Endodermal cell (in vitro differentiated cells): ENCODE data around the gene KCNE3. TPM values are rescaled to one million over a fixed set of nuclear protein-coding genes. Genes with fewer than 3 reads are reported as not detected.

Experiments
- DNase-seq: peaks from one replicate; pipeline ENCODE4 v3.0.0-alpha.2; 2017
- H3K27ac ChIP-seq: 2 replicates; pipeline ENCODE4 v1.5.1; 2013; ENCODE audit warnings: mild to moderate bottlenecking, low read depth, low read length, moderate library complexity
- H3K27me3 ChIP-seq: 2 replicates; pipeline ENCODE4 v1.6.1; 2013; ENCODE audit warnings: mild to moderate bottlenecking, low read length, moderate library complexity; ENCODE audit not compliant: insufficient read depth, control insufficient read depth, poor library complexity, severe bottlenecking
- H3K36me3 ChIP-seq: 2 replicates; pipeline ENCODE4 v1.7.0; 2013; ENCODE audit warnings: mild to moderate bottlenecking, low read length, moderate library complexity; ENCODE audit not compliant: control insufficient read depth, insufficient read depth
- H3K4me1 ChIP-seq: one replicate; pipeline ENCODE4 v1.7.0; 2013; ENCODE audit warnings: low read length; ENCODE audit not compliant: control insufficient read depth, insufficient read depth
- H3K4me3 ChIP-seq: 2 replicates; pipeline ENCODE4 v1.5.1; 2013; ENCODE audit warnings: mild to moderate bottlenecking, low read length, moderate library complexity
- H3K9ac ChIP-seq: 2 replicates; pipeline ENCODE4 v1.6.1; 2013; ENCODE audit warnings: mild to moderate bottlenecking, low read length, moderate library complexity; ENCODE audit not compliant: poor library complexity, severe bottlenecking; ENCODE audit errors: extremely low read depth
- H3K9me3 ChIP-seq: 2 replicates; pipeline ENCODE4 v1.6.1; 2013; ENCODE audit warnings: mild to moderate bottlenecking, low read length, moderate library complexity; ENCODE audit not compliant: control insufficient read depth
- H3K27ac Mint-ChIP-seq: 2 replicates; pipeline ENCODE4 v1.8.0; 2020; ENCODE audit warnings: mixed read lengths
- H3K27me3 Mint-ChIP-seq: 2 replicates; pipeline ENCODE4 v1.8.0; 2021; ENCODE audit warnings: mild to moderate bottlenecking, mixed read lengths; ENCODE audit not compliant: insufficient read depth
- H3K36me3 Mint-ChIP-seq: 2 replicates; pipeline ENCODE4 v1.8.0; 2020; ENCODE audit warnings: low read depth, mixed read lengths
- H3K4me1 Mint-ChIP-seq: 2 replicates; pipeline ENCODE4 v1.8.0; 2020; ENCODE audit warnings: mixed read lengths
- H3K4me3 Mint-ChIP-seq: 2 replicates; pipeline ENCODE4 v1.8.0; 2020; ENCODE audit warnings: mild to moderate bottlenecking, moderate library complexity, mixed read lengths
- H3K9me3 Mint-ChIP-seq: 2 replicates; pipeline ENCODE4 v1.8.0; 2020; ENCODE audit warnings: mild to moderate bottlenecking, mixed read lengths
- WGBS, 2 experiments: methylation state at CpG; one replicate each; pipeline versions ENCODE4 v1.1.5 to v1.1.7; 2013; ENCODE audit warnings: missing lambda C conversion rate in 2 of 2, mixed read lengths in 1 of 2; ENCODE audit not compliant: insufficient coverage in 1 of 2, insufficient read length in 1 of 2; 5-methylcytosine and 5-hydroxymethylcytosine counted together
- total RNA-seq, 2 donors: library from RNA; stranded (reverse); fragmentation: NEBNext Ultra II Directional in 1 of 2; extraction: Animal tissue kit (Norgen Biotek cat#: 25700) in 1 of 2; gene quantifications; 2 replicates in 1 of 2; 3 replicates in 1 of 2; pipeline ENCODE4 v1.2.1, GENCODE V29; 2021
- TF ChIP-seq, protein P1 (sequence below): fragments of 200-600 bp; sonication (generic); conservative IDR thresholded peaks from 2 replicates; pipeline ENCODE4 v1.5.0; 2021; ENCODE audit warnings: antibody characterized with exemption, mild to moderate bottlenecking

KCNE3 gene
- total RNA-seq, 2 donors from 2014 or later: 3.6 to 9.0 TPM

DNA sequence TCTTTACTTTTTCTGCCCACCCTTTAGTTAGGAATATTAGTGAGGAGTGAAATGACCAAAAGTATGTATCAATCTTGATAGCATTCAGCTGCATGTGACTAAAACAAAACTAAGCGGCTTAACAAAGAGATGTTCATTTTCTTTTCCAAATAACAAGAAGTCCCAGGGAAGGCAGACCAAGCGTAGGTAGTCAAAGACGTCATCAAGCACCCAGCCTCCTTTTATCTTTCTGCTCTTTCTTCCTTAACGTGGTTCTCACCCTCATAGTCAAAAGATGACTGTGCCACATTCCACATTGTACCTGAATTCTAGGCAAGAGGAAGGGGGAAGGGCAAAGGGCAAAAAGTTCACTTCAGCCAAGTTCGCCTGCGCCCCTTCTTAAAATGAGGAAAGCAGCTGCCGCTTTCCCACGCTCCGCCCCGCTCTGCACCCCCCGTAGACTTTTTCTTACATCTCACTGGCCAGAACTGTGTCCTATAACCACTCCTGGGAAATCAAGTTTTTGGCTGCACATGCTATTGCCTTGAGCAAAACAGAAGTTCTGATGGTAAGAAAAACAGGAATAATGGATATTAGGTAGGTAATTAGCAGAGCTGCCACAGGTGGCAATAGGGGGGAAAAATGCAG, 54.5 kb downstream of the KCNE3 start:
- Mint-ChIP-seq H3K4me3 (no peak overlapping the region), H3K27ac (no peak overlapping the region), H3K36me3 (no peaks in the 10 kb centered on the region), H3K9me3 (no peaks in the 10 kb centered on the region), H3K4me1 (no peaks in the 10 kb centered on the region), H3K27me3 (no peaks in the 10 kb centered on the region)
- no peak overlapping the region for H3K4me3 ChIP-seq
- 82 to 95% methylated on average over 9 to 11 of the region's 11 CpGs for WGBS, 2 experiments
- no peaks in the 10 kb centered on the region for H3K4me1 ChIP-seq
- no peaks in the 10 kb centered on the region for H3K36me3 ChIP-seq
- H3K27me3 ChIP-seq: no peaks in the 10 kb centered on the region
- no peak overlapping the region for H3K9ac ChIP-seq
- TF ChIP-seq, protein P1, sequence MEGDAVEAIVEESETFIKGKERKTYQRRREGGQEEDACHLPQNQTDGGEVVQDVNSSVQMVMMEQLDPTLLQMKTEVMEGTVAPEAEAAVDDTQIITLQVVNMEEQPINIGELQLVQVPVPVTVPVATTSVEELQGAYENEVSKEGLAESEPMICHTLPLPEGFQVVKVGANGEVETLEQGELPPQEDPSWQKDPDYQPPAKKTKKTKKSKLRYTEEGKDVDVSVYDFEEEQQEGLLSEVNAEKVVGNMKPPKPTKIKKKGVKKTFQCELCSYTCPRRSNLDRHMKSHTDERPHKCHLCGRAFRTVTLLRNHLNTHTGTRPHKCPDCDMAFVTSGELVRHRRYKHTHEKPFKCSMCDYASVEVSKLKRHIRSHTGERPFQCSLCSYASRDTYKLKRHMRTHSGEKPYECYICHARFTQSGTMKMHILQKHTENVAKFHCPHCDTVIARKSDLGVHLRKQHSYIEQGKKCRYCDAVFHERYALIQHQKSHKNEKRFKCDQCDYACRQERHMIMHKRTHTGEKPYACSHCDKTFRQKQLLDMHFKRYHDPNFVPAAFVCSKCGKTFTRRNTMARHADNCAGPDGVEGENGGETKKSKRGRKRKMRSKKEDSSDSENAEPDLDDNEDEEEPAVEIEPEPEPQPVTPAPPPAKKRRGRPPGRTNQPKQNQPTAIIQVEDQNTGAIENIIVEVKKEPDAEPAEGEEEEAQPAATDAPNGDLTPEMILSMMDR: no peak
- H3K9me3 ChIP-seq: no peaks in the 10 kb centered on the region
- DNase-seq: no peak
- H3K27ac ChIP-seq: no peak overlapping the region

- TF ChIP-seq, protein P1: no peak
- no peaks in the 10 kb centered on the region for H3K9me3 Mint-ChIP-seq
- H3K4me3 Mint-ChIP-seq: no peak overlapping the region
- H3K27ac Mint-ChIP-seq: no peak overlapping the region
- Histone ChIP-seq H3K36me3 (no peaks in the 10 kb centered on the region), H3K4me3 (no peak overlapping the region), H3K9ac (no peak overlapping the region), H3K9me3 (no peaks in the 10 kb centered on the region), H3K27me3 (no peaks in the 10 kb centered on the region), H3K4me1 (no peaks in the 10 kb centered on the region), H3K27ac (no peak overlapping the region)
- no peaks in the 10 kb centered on the region for H3K4me1 Mint-ChIP-seq
- 87 to 88% methylated on average over 1 to 2 of the region's 2 CpGs for WGBS, 2 experiments
- peaks cover under 1% of the 10 kb centered on the region for H3K27me3 Mint-ChIP-seq
- no peak for DNase-seq
- no peaks in the 10 kb centered on the region for H3K36me3 Mint-ChIP-seq
Measured at GRCh38 chr11:74412321-74412720, 55.0 kb downstream of the KCNE3 start.

DNA sequence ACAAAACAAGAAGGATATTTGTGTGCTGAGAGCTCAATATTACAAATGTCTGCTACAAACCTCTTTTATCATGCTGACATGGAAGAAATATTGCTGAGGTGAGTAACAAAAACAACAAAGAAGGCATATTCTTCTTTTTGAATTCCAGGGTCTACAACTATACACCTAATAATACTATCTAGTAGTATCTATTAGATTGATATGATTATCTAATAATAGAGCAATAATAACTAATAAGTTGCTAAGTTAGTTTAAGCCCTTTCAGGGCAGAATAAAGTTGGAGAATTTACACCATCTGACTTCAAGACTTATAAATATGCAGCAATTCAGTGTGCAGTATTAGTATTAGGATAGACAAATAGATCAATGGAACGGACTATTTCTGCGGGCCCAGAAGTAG, 57.7 kb downstream of the KCNE3 start:
- Mint-ChIP-seq H3K36me3 (no peaks in the 10 kb centered on the region), H3K9me3 (no peaks in the 10 kb centered on the region), H3K4me3 (no peak overlapping the region), H3K27me3 (peaks cover 5% of the 10 kb centered on the region), H3K27ac (no peak overlapping the region), H3K4me1 (no peaks in the 10 kb centered on the region)
- Histone ChIP-seq H3K27ac (no peak overlapping the region), H3K9me3 (no peaks in the 10 kb centered on the region), H3K9ac (no peak overlapping the region), H3K4me1 (no peaks in the 10 kb centered on the region), H3K27me3 (no peaks in the 10 kb centered on the region), H3K4me3 (no peak overlapping the region), H3K36me3 (no peaks in the 10 kb centered on the region)
- DNase-seq: no peak
- TF ChIP-seq, protein P1: no peak
- WGBS, 2 experiments: 91% methylated on average over 2 of the region's 2 CpGs; no CpG with 5 or more reads in 1 of the 2 experiments

Other genes with a start within 250 kb of the KCNE3 start
- not detected for gene P4HA3, start 155.9 kb downstream of the KCNE3 start, total RNA-seq
- 10 to 100 TPM; 12.0 to 16.1 TPM for gene PGM2L1, start 69.1 kb downstream of the KCNE3 start, total RNA-seq
- gene LIPT2, start 26.2 kb upstream of the KCNE3 start, total RNA-seq: 1 to 10 TPM; 6.7 to 9.4 TPM
- 10 to 100 TPM; 38.5 to 52.2 TPM for gene POLD3, start 125.0 kb upstream of the KCNE3 start, total RNA-seq